HEK293T (cell line): ENCODE results near the gene PRKCZ.

ENCODE experiments used
- CTCF ChIA-PET: fragments of 350-600 bp; formaldehyde crosslinking; extraction: SDS; loops from one replicate; lab custom pipeline; 2021; ENCODE audit warnings: antibody characterized with exemption, inconsistent platforms; lab: Yijun Ruan, JAX
- POLR2A ChIA-PET: fragments of 350-600 bp; formaldehyde crosslinking; extraction: SDS; loops from one replicate; lab custom pipeline; 2020; ENCODE audit warnings: antibody characterized with exemption, inconsistent platforms; lab: Yijun Ruan, JAX
- DNase-seq: peaks from one replicate; pipeline ENCODE4 v3.0.0; 2012; ENCODE audit warnings: mixed read lengths; ENCODE audit errors: extremely low spot score
- ARNT ChIP-seq: fragments of 450-650 bp; IDR thresholded peaks from 2 replicates; pipeline ENCODE4 v1.6.1; 2017; ENCODE audit warnings: mild to moderate bottlenecking
- BHLHE40 ChIP-seq: fragments of 450-650 bp; IDR thresholded peaks from 2 replicates; pipeline ENCODE4 v1.6.1; 2016; ENCODE audit warnings: mild to moderate bottlenecking, moderate library complexity, borderline replicate concordance
- CTBP1 ChIP-seq: fragments of 450-650 bp; IDR thresholded peaks from 2 replicates; pipeline ENCODE4 v1.6.1; 2016; ENCODE audit warnings: borderline replicate concordance
- ELF4 ChIP-seq: fragments of 450-650 bp; IDR thresholded peaks from 2 replicates; pipeline ENCODE4 v1.6.1; 2017; ENCODE audit warnings: antibody characterized with exemption
- FOXA1 ChIP-seq: fragments of 450-650 bp; IDR thresholded peaks from 2 replicates; pipeline ENCODE4 v1.6.1; 2016; ENCODE audit warnings: mild to moderate bottlenecking
- FOXK2 ChIP-seq: fragments of 450-650 bp; IDR thresholded peaks from 2 replicates; pipeline ENCODE4 v1.6.1; 2016; ENCODE audit warnings: mild to moderate bottlenecking
- FOXM1 ChIP-seq: fragments of 450-650 bp; IDR thresholded peaks from 2 replicates; pipeline ENCODE4 v1.6.1; 2017; ENCODE audit warnings: mild to moderate bottlenecking, borderline replicate concordance
- HDGF ChIP-seq: fragments of 450-650 bp; IDR thresholded peaks from 2 replicates; pipeline ENCODE4 v1.6.1; 2017; ENCODE audit warnings: antibody characterized with exemption, borderline replicate concordance
- L3MBTL2 ChIP-seq: fragments of 450-650 bp; conservative IDR thresholded peaks from 2 replicates; pipeline ENCODE4 v1.6.1; 2016; ENCODE audit warnings: mild to moderate bottlenecking
- LEF1 ChIP-seq: fragments of 450-650 bp; IDR thresholded peaks from 2 replicates; pipeline ENCODE4 v1.6.1; 2017; ENCODE audit warnings: mild to moderate bottlenecking, borderline replicate concordance
- NFRKB ChIP-seq: fragments of 450-650 bp; IDR thresholded peaks from 2 replicates; pipeline ENCODE4 v1.6.1; 2016; ENCODE audit warnings: mild to moderate bottlenecking, moderate library complexity
- PKNOX1 ChIP-seq: fragments of 450-650 bp; IDR thresholded peaks from 2 replicates; pipeline ENCODE4 v1.6.1; 2016
- SP1 ChIP-seq: fragments of 450-650 bp; IDR thresholded peaks from 2 replicates; pipeline ENCODE4 v1.6.1; 2017
- SUZ12 ChIP-seq: fragments of 450-650 bp; IDR thresholded peaks from 2 replicates; pipeline ENCODE4 v1.6.1; 2016; ENCODE audit warnings: mild to moderate bottlenecking
- TARDBP ChIP-seq: fragments of 450-650 bp; IDR thresholded peaks from 2 replicates; pipeline ENCODE4 v1.6.1; 2016
- ZNF384 ChIP-seq: fragments of 450-650 bp; IDR thresholded peaks from 2 replicates; pipeline ENCODE4 v1.6.1; 2016

PRKCZ gene

GRCh38 chr1:2129256-2129943, 79.2 kb downstream of the PRKCZ start:
- ChIA-PET CTCF (interaction anchor here (1.0 kb wide), 1 partner anchor 74 kb away, joined by 3 read pairs; no protein-coding TSS in a partner anchor), POLR2A (no interaction called here)

GRCh38 chr1:2130156-2130555, 79.9 kb downstream of the PRKCZ start:
- no peak for DNase-seq
- TF ChIP-seq FOXM1 = no peak
- no peak for TF ChIP-seq SUZ12
- TF ChIP-seq FOXA1 = no peak
- TF ChIP-seq NFRKB = no peak
- TF ChIP-seq HDGF = no peak
- TF ChIP-seq BHLHE40 = no peak
- TF ChIP-seq ZNF384 = no peak
- no peak for TF ChIP-seq LEF1
- TF ChIP-seq SP1 = no peak
- TF ChIP-seq TARDBP = no peak
- TF ChIP-seq ELF4 = no peak
- TF ChIP-seq PKNOX1 = no peak
- no peak for TF ChIP-seq FOXK2
- no peak for TF ChIP-seq ARNT
- TF ChIP-seq CTBP1 = no peak
- no peak for TF ChIP-seq L3MBTL2
- ChIA-PET POLR2A (no interaction called here), CTCF (interaction anchor here (1.0 kb wide), 1 partner anchor 74 kb away, joined by 3 read pairs; no protein-coding TSS in a partner anchor)

More at GRCh38 chr1:2129256-2129943, 79.2 kb downstream of the PRKCZ start:
- DNase-seq = no peak
- no peak for TF ChIP-seq HDGF
- no peak for TF ChIP-seq CTBP1
- TF ChIP-seq TARDBP = no peak
- TF ChIP-seq NFRKB = no peak
- TF ChIP-seq FOXM1 = no peak
- TF ChIP-seq LEF1 = no peak
- TF ChIP-seq SUZ12 = no peak
- no peak for TF ChIP-seq ARNT
- no peak for TF ChIP-seq ZNF384
- no peak for TF ChIP-seq FOXA1
- no peak for TF ChIP-seq PKNOX1

- POLR2A ChIA-PET = interaction anchor here (0.9 kb wide), 1 partner anchor 69 kb away, joined by 3 read pairs; no protein-coding TSS in a partner anchor
- DNase-seq = no peak
- no peak for TF ChIP-seq PKNOX1
- TF ChIP-seq FOXA1 = no peak
- TF ChIP-seq ELF4 = no peak
- TF ChIP-seq ZNF384 = no peak
- TF ChIP-seq CTBP1 = no peak
- TF ChIP-seq FOXK2 = no peak
- no peak for TF ChIP-seq ARNT
- TF ChIP-seq TARDBP = no peak
- no peak for TF ChIP-seq BHLHE40
- no peak for TF ChIP-seq HDGF
- no peak for TF ChIP-seq SUZ12
- no peak for TF ChIP-seq LEF1
- no peak for TF ChIP-seq NFRKB
- TF ChIP-seq L3MBTL2 = no peak
- CTCF ChIA-PET = no interaction called here
These were observed 80.7 kb downstream of the PRKCZ start for GRCh38 chr1:2130871-2131289.

GRCh38 chr1:2132222-2133038, 82.2 kb downstream of the PRKCZ start:
- POLR2A ChIA-PET = no interaction called here
- TF ChIP-seq FOXA1 (no peak), SUZ12 (no peak), ARNT (no peak), CTBP1 (no peak), HDGF (no peak), FOXK2 (no peak), ELF4 (no peak), NFRKB (no peak), FOXM1 (no peak), LEF1 (no peak), SP1 (no peak), L3MBTL2 (no peak), TARDBP (no peak), BHLHE40 (no peak), ZNF384 (no peak)

GRCh38 chr1:2133039-2133878, 83.0 kb downstream of the PRKCZ start:
- no peak for TF ChIP-seq SUZ12
- TF ChIP-seq ZNF384 = no peak
- no peak for TF ChIP-seq L3MBTL2
- CTCF ChIA-PET = interaction anchor here (0.8 to 1.9 kb wide), 2 partner anchors 42 to 211 kb away, joined by 3 to 14 read pairs; no protein-coding TSS in a partner anchor
- POLR2A ChIA-PET = no interaction called here
- DNase-seq = peak; percentile 98

More at GRCh38 chr1:2132222-2133038, 82.2 kb downstream of the PRKCZ start:
- peak; percentile 47 for DNase-seq
- CTCF ChIA-PET = interaction anchor here (0.6 to 1.9 kb wide), 2 partner anchors 24 to 43 kb away, joined by 3 to 14 read pairs; no protein-coding TSS in a partner anchor
